ENCODE data around the gene LIMK1. TPM values are rescaled to one million over a fixed set of nuclear protein-coding genes. Genes with fewer than 3 reads are reported as not detected.

The LIMK1 gene
- total RNA-seq, 1 experiment from 2014 or later = 63.8 TPM

- Histone ChIP-seq H3K23me2 (ENCODE audit: insufficient read length, low read depth, low read length, poor library complexity, severe bottlenecking) (no peaks in the 10 kb centered on the region), H2BK12ac (ENCODE audit: insufficient read length, low read depth, low read length) (no peak overlapping the region), H2BK5ac (ENCODE audit: insufficient read length, low read length) (no peak overlapping the region), H2BK20ac (ENCODE audit: low read depth, low read length, poor library complexity, severe bottlenecking) (no peak overlapping the region), H2BK15ac (ENCODE audit: low read depth, low read length) (no peak overlapping the region), H2BK120ac (ENCODE audit: low read depth, low read length, poor library complexity, severe bottlenecking) (no peak overlapping the region), H4K91ac (ENCODE audit: insufficient read length, low read depth, low read length) (no peak overlapping the region), H3K56ac (ENCODE audit: insufficient read length, low read depth, low read length) (no peak overlapping the region), H3K79me1 (ENCODE audit: insufficient read depth, low read depth, low read length, poor library complexity, severe bottlenecking) (no peaks in the 10 kb centered on the region), H3K79me2 (ENCODE audit: insufficient read depth, low read length) (no peaks in the 10 kb centered on the region), H3K14ac (ENCODE audit: insufficient read depth, low read length) (no peak overlapping the region), H4K8ac (replicated peaks; ENCODE audit: insufficient read length, low read depth, low read length) (no peak overlapping the region), H3K23ac (ENCODE audit: insufficient read length, low read depth, low read length) (no peak overlapping the region), H2AFZ (ENCODE audit: low read length) (no peak overlapping the region), H3K27me3 (ENCODE audit: insufficient read depth, low read length) (no peaks in the 10 kb centered on the region), H3K27ac (ENCODE audit: insufficient read length, low read depth, low read length) (no peak overlapping the region), H2AK5ac (ENCODE audit: insufficient read length, low read length) (no peak overlapping the region), H4K5ac (ENCODE audit: insufficient read length, low read depth, low read length) (no peak overlapping the region), H3T11ph (ENCODE audit: low read length) (no peak overlapping the region), H3K4me2 (ENCODE audit: insufficient read depth, insufficient read length, low read length) (no peak overlapping the region), H3K4me1 (ENCODE audit: insufficient read depth, low read length) (peaks cover under 1% of the 10 kb centered on the region; the same call in 1 of the 2 replicates), H3K9ac (ENCODE audit: extremely low read depth, insufficient read length, low read length) (no peak overlapping the region), H3K18ac (ENCODE audit: insufficient read length, low read depth, low read length) (no peak overlapping the region), H4K20me1 (ENCODE audit: control insufficient read depth, insufficient read depth, insufficient read length) (no peaks in the 10 kb centered on the region), H3K9me3 (ENCODE audit: control insufficient read depth, low read depth, low read length) (no peaks in the 10 kb centered on the region), H3K4ac (ENCODE audit: low read depth, low read length) (no peak overlapping the region)
- Mint-ChIP-seq H3K27me3 (ENCODE audit: low read depth) (peaks cover 10% of the 10 kb centered on the region), H3K4me1 (peaks cover 0 to 17% of the 10 kb centered on the region in 2 experiments; a peak in 3 of 4 replicates), H3K36me3 (ENCODE audit: insufficient read depth in 1 of 3, low read depth in 3 of 3) (no peaks in the 10 kb centered on the region), H3K9me3 (no peaks in the 10 kb centered on the region), H3K4me3 (no peak overlapping the region), H3K27ac (no peak overlapping the region; a peak in 1 of 7 replicates)
- no peak for TF ChIP-seq CTCF (conservative IDR thresholded peaks at IDR 0.05)
- no peak for DNase-seq
- no CpG with 5 or more reads among the region's 1 CpG for WGBS (ENCODE audit: extremely low coverage, insufficient read length, low lambda C conversion rate)
Measured at GRCh38 chr7:74057987-74058386, 25.6 kb upstream of the LIMK1 start.
